Epithelial cell of proximal tubule (primary cell): Measurements from ENCODE around the gene TMEM271. TPM values are rescaled to one million over a fixed set of nuclear protein-coding genes. Genes with fewer than 3 reads are reported as not detected.

ENCODE experiments used
- DNase-seq: peaks from one replicate; pipeline ENCODE4 v3.0.0-alpha.2; 2011; ENCODE audit warnings: low read depth
- H3K4me3 ChIP-seq: 2 replicates; pipeline ENCODE4 v1.5.1; 2011; ENCODE audit warnings: low read depth, mild to moderate bottlenecking, low read length
- CTCF ChIP-seq: conservative IDR thresholded peaks from 2 replicates; pipeline ENCODE4 v1.5.1; 2012; ENCODE audit warnings: low read depth, mild to moderate bottlenecking, low read length
- total RNA-seq: library from RNA; depleted of rRNA; stranded (reverse); fragments of >200 nt; gene quantifications from 2 replicates; pipeline ENCODE4 v1.2.3, GENCODE V29; 2015

TMEM271 gene
- total RNA-seq, 1 donor from 2014 or later, result not detected

DNA sequence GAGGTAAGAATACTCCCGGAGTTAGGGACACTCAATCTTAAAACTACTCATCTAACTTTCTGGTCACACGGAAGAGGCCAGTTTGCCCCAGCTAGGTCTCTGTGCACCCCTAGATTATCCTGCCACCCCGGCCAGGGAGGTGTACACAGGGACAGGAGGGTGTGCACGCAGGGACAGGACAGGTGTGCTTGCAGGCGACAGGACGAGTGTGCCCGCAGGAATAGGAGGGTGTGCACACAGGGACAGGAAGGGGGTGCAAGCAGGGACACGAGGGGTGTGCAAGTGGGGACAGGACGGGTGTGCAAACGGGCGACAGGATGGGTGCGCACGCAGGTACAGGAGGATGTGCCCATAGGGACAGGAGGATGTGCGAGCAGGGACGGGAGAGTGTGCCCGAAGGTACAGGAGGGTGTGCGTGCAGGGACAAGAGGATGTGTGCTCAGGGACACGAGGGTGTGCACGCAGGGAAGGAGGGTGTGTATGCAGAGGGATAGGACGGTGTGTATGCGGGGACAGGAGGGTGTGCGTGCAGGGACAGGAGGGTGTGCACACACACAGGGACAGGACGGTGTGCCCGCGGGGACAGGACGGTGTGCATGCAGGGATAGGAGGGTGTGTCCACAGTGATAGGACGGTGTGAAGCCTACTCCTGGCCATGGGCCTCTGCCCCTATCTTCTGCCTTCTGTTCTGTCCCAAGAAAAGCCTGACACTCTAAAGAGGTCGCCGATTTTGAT, 4.1 kb downstream of the TMEM271 start:
- DNase-seq, result no peak
- no peak overlapping the region for H3K4me3 ChIP-seq
- TF ChIP-seq CTCF, result no peak

DNA sequence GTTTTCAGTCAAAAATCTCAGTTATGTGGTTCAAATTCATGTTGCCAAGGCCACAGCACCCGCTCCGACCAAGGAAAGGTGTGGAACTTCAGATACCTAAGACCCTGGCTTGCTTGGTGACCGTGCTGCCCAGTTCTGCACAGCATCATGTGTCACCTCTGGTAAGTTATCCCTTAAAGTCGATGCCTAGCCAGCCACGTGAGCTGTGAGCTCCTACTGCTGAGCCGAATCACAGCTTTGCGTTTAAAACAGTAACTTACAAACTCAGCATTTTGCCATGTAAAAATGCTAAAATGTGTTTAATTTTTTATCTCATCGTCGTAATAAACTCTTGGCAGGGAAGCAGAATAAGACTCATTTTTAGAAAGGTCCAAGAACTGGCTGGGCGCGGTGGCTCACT, 5.3 kb downstream of the TMEM271 start:
- no peak overlapping the region for H3K4me3 ChIP-seq
- DNase-seq, result no peak
- TF ChIP-seq CTCF, result no peak

DNA sequence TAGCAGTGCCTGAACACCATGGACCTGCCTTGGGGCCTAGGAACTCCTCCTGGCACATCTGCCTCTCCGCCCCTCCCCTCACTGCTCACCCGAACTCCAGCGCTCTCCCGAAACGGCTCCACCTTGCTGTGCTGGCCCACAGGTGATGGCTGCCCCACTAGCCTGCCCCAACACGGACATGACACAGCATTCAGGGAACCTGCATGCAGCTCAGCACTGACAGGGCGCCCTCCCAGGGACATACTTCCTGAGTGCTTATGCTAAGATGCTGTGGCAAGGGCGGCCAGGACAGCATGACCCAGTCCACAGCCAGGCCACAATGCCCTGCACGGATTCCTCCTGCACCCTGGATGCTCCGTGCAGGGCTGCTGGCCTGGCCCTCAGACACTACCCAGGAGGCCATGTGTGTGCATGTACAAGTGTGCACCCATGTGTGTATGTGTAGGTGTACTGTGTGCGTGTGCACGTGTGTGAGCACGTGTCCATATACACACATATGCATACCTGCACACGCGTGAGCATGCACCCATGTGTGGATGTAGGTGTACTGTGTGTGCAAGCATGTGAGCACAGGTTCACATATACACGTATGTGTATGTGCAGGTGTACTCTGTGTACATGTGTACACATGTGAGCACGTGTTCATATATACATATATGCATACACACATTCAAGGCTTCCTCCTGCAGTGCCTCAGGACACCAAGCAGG, 6.0 kb downstream of the TMEM271 start:
- DNase-seq, result no peak
- H3K4me3 ChIP-seq, result no peak overlapping the region
- no peak for TF ChIP-seq CTCF

DNA sequence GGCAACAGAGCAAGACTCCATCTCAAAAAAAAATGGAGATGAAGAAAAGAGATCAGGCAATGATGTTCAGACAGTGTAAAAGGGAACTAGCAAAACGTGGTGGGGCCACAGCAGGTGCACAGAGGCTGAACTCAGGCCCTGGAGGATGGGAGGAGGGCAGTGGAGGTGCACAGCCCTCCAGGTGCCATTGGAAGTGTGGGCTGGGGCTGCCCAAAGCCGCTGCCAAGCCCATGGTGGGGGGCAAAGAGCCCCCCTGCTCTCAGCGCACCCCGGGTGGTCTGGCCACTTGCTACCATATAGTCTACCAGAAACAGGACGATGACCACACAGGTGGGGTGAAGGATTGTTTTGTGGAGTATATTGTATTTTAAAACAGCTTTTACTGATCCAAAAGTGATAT, 7.1 kb downstream of the TMEM271 start:
- no peak for DNase-seq
- no peak for TF ChIP-seq CTCF
- H3K4me3 ChIP-seq, result no peak overlapping the region

- H3K4me3 ChIP-seq, result no peak overlapping the region
- DNase-seq, result no peak
- no peak for TF ChIP-seq CTCF
Observed at GRCh38 chr4:568351-568652, 7.8 kb downstream of the TMEM271 start.

GRCh38 chr4:567457-568350, 8.4 kb downstream of the TMEM271 start:
- no peak for TF ChIP-seq CTCF
- no peak overlapping the region for H3K4me3 ChIP-seq
- no peak for DNase-seq
